HG02981 (cell line): ENCODE results near the gene ANKRD36C.
"Not testable (repeated sequence)": the region's sequence is repeated elsewhere in the genome, so short reads cannot be mapped to it uniquely, and the experiment has no call there.

Experiments used
- ATAC-seq: cut with Tn5 transposase; IDR thresholded peaks from one replicate; pipeline ENCODE4 v1.9.1; 2021; ENCODE audit warnings: mild to moderate bottlenecking, moderate library complexity; ENCODE audit not compliant: unreplicated experiment

Gene ANKRD36C

DNA sequence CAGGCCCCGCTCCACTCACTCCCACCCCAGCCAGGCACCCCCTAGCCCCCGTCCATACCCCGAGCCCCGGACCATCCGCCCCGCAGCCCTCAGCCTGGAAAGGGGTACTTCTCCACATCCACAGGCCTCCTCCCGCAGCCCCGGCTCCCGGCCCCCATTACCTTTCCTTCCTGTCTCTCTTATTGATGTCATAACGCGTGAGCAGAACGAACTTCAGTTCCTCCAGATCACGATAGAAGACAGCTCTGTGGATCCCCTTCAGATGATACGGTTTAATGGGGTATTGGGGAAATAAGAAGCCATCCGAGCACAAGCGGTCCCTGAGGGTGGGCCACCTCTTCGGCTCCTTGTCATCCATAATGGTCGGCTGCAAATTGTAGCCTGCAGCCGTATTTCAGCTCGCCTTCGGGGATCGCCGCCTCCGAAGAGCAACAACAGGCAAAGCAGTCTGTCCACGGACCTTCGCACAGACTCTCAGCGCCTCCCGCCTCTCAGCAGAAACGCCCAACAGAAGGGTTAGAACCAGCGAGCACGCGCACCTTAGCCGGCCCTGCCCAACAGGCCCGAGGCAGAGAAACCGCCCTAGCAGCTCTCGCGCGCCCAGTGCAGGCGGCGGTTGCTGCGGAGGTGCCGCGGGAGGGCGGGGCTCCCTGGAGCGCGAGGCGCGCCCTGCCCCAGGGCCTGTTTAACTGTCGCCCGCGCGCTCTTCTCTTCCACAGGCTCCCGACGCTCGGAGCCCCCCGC lies at the start of gene ANKRD36C:
Gene ANKRD36C (minus strand): TSS at position 474 of the 744 bp plus-strand sequence. CDS start 116 bp downstream, at position 358.
- ATAC-seq, result peak; percentile 90

DNA sequence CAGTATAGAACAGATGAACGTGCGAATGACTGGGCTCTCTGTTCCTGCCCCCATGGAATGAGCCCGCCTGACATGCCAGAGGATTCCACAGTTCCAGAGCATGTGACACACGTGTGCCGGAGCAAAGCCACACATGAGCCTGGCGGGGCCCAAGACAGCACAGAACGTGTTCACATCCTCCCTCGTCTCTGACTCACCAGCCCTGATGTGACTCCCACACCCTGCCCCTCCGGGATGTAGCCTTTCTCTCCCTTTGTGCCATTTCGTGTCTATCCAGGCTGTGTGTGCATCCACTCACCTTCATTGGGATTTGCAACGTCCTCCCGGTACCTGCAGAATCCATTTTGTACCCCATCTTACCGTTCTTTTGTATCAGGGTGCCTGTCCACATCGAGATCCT lies 43.9 kb upstream of the ANKRD36C start:
- ATAC-seq, result not testable (repeated sequence)

DNA sequence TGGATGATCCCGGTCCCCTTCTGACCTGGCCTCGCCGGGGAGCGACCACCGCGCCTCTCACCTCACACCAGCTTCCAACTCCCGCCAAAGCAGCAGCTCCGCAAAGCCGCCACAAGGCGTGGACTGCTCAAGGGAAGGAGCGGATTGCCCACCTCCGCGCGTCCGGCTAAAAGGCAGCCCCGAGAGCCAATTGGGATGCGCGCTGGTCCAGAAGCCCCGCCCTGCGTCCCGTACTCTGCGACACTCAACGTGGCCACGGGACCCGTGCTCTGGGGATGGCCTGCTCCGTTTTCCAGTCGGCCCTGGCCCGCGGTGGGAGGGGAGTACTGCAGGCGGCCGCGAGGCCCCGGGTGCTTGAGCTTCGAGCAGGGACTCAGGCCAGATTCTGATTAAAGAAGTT lies 43.2 kb upstream of the ANKRD36C start, which contains the start of gene GPAT2:
Gene GPAT2 (minus strand): TSS at position 125 of the 400 bp plus-strand sequence. CDS start 2,557 bp downstream, outside the sequence.
- not testable (repeated sequence) for ATAC-seq

DNA sequence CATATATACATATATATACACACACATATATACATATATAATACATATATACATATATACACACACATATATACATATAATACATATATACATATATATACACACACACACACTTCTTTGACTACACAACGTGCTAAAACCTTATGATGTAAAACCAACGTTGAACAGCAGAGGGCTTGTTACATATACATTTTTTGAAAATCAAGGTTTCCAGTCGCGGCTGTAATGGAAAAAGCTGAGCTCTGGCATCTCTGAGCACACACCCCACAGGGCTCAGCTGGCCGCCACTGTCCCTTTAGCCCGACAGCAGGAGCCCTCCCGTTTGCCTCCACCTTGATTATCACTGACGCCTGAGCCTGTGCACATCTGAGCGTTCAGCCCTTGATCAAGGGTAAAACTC lies 42.4 kb upstream of the ANKRD36C start:
- ATAC-seq, result not testable (repeated sequence)

DNA sequence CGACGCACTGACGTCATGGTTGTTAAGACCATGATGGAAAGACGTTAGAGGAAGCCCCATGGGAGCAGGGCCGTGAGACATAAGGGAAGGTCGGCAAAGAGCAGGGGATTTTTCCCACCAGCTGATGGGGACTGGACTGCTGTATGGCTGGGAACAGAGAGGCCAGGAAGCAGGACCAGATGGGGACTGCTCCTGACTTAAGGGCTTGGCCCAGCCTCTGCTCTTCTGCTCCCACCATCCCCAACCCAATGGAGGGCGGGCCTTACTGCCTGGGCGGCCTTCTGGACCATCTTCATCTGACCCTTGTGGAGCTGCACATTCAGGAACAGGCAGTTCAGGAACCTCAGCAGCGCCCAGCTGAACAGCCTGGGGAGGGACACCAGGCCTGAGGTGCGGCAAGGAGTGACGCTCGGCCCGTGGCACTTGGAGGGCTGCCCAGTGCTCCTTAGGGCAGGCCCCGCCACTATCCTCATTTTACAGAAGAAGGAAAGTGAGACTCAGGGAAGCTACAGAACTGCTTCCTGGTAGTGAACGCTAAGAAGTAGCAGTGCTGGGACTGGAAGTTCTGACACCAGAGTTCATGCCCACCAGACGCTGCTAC lies 36.2 kb upstream of the ANKRD36C start:
- not testable (repeated sequence) for ATAC-seq

DNA sequence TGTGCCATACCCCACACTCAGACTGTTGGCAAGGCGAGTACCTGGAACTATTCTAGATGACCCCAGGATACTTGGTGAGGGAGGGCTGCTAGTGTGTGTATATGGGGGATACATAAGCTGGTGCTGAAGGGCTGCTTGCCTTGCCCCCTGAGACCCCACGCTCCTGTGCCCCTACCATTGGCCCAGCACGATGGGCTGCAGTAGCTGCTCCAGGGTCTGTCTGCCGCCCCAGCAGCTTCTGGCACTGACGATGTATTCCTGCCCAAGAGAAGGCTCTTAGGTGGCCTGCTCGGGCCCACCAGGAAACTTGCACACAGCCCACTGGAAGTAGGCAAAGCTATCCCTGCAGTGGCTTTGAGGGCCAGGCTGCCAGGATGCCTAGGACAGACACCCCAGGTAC lies 34.1 kb upstream of the ANKRD36C start:
- ATAC-seq, result not testable (repeated sequence)

DNA sequence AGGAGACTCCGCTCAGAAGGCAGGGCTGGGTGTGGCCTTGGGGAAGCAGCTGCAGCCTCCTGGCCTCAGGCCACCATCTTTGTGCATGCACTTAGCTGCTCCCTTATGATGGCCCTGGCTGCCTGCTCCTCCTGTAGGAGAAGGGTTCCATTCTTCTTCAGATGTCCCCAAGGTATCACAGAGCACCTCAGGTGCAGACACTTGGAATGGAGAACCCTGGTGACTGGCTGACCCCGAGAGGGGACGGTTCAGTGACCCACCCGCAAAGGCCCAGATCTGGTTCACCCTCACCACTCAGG lies 33.5 kb upstream of the ANKRD36C start:
- no peak for ATAC-seq

DNA sequence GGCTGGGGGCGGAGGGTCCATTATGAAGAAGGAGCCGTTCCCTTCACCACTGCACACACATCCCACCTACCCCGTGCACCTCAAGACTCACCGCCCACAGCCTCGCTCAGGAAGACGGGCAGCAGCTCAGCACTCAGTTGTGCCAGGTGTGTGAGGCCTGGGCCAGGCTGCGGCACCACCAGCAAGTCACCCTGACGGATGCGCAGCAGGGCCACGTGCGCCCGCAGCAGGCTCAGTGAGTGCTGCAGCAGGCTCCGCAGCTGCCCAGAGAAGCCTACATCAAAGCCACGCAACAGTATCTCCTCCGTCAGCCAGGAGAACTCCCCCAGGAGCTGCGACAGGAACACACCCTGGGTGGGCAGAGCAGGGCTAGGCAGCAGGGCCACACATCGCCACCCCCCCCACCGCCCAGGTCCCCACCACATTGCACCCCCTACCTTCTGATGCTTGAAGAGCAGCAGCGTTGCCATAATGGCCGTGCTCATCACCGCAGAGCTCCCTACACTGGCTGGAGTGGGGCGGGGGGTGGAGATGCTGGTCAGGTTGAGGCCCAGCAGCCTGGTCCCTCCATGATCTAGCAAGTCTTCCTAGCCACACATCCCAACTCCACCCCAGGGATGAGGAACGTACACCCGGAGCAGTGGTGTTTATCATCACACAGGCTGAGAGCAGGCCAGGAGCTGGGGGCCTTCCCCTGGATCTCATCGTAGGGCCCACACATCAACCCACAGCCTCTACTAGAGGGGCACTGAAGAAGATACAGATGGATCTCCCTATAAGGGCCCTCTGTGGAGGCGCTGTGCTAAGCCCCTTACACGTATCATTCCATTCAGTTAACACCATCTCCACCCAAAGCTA lies 32.9 kb upstream of the ANKRD36C start:
- no peak for ATAC-seq

DNA sequence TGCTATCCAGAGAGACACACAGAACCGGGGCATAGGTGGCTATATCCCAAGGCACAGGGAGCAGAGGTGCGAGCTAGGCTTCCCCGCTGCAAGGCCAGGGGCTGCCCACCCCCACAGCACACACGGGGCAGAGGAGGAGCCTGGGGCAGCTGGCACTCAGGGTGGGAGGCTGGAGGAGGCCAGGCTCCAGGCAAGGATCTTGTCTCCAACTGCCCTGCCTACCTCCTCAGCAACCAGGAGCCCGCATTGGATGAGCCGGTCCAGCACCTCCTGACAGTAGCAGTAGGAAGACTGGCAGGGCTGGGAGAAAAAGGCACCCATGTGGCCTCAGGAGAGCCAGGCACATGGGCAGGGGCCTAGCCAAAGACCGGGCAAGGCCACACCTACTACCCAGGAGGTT lies 32.1 kb upstream of the ANKRD36C start:
- ATAC-seq, result not testable (repeated sequence)

DNA sequence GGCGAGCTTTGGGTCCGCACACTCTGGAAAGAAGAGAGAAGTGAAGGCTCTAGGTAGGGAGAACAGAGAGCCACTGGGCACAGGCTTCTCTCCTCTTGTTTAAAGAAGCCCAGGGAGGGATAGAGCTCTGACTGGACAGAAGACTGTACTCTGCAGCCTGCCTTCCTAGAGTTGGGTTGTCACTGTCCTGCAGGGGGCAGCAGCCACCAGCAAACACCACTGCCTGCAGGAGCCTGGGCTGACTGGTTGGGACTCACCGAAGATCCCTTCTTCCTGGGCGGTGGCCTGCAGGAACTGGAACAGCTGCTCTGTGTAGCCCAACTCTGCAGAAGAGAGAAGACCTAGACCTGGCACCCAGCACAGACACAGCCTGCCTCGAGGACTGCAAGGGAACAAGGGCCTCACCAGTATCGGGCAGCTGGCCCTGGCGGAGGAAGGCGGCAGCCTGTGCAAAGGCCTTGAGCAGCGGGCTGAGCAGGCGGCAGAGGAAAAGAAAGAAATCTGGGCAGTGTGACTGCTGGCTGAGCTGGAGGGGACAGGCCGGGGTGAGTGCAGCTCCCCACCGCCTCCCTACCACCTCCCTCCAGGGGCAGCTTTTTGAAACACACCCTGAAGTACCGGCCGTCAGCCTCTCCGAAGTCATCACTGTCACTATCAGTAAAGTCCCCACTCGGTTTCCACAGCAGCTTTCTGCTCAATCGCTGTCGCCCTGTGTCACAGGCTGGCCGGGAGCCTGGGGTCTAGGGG lies 31.2 kb upstream of the ANKRD36C start:
- peak; percentile 71 for ATAC-seq

DNA sequence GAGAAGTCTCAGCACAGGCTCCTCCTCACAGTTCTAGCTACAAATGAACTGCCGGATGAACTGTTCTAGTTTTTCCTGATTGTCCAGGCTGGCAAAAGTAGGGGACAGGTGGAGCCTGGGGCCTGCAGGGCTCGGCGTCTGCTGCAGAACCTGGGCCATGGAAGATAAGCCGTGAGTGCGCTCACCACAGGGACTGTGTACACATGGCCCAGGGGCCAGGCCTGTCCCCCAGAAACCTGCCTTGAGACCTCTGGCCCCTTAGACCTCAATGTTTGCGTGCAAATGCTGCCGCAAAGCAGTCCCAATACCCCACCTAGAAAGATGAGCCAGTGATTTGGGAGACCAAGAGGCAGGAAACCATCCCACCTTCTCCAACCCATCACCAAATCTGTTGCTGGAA lies 30.5 kb upstream of the ANKRD36C start:
- ATAC-seq, result not testable (repeated sequence)

DNA sequence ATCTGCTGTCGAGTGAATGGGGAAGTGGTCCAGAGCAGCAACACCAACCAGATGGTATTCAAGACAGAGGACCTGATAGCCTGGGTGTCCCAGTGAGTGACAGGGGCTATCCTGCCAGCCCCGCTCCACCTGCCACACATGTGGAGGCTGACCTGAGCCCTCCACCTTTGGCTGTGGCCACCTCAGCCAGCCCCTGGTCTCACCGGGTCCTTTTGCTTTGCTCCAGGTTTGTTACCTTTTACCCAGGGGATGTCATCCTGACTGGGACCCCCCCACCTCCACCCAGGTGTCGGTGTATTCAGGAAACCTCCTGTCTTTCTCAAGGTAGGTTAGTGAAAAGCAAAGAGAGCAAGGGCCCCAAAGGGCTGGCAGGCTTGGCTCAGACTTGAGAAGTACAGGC lies 29.5 kb upstream of the ANKRD36C start:
- ATAC-seq, result not testable (repeated sequence)

DNA sequence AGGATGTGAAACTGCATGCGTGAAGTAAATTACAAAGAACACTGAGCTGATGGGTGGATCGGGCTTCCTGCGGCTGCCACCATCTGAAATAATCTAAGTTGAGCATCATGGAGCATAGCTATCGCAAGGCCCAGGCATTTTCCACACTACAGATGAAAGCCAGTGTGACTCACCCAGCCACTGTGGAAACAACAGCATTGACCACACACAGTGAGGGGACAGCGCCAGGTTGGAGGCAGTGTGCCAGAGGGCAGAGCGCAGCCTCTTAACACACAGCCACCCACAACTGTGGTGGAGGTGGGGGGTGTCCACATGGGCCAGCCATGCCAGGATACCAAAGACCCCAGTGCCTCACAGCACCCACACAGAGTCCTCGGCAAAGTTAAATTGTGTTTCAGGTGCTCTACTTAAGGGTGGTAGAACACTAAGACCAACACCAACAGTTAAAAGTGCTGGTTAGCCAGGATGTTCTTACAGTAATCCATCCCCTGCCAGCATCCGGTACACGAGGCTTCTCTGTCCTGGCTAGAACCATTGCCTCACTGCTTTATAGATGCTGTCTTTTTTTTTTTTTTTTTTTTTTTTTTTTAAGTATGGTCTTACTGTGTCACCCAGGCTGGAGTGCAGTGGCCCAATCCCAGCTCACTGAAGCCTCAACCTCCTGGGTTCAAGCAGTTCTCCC lies 28.4 kb upstream of the ANKRD36C start:
- ATAC-seq, result not testable (repeated sequence)

DNA sequence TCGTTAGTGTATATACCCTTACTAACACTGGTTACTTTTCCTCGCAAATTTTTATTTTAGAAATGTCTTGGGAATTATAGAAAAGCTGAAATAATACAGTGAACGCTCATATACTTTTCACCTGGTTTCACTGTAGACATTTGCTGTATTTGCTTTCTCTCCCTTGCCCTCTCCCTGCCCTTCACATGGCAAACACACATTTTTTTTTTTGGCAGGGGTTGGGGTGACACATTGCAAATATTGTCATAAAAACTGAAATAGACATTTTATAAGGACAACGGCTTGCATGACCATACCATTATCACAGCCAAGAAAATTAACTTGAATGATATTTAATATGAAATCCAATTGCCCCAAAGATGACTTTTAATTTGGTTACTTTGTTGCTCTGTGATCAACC lies 24.7 kb upstream of the ANKRD36C start:
- ATAC-seq, result not testable (repeated sequence)

DNA sequence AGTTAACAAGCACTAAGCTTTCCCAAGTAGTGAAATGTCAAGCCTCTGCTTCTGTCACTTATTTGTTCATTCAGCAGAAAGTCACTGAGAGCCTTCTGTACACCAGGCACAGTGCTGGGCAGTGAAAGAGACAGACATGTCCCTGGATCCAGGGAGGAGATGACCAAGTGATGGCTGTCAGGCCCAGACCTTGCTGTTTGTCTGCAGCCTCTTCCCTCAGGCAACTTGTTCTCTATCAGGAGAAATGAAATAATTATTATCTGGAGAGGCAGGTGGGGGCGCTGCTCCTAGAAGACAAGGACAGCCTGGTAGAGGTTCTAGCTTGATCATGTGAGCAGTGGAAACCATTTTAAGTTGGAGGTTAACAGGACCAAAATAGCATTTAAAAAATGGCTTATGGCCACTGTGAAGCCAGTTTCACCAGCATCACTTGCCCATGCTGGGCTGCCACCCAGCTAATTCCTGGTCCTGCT lies 21.2 kb upstream of the ANKRD36C start:
- not testable (repeated sequence) for ATAC-seq

DNA sequence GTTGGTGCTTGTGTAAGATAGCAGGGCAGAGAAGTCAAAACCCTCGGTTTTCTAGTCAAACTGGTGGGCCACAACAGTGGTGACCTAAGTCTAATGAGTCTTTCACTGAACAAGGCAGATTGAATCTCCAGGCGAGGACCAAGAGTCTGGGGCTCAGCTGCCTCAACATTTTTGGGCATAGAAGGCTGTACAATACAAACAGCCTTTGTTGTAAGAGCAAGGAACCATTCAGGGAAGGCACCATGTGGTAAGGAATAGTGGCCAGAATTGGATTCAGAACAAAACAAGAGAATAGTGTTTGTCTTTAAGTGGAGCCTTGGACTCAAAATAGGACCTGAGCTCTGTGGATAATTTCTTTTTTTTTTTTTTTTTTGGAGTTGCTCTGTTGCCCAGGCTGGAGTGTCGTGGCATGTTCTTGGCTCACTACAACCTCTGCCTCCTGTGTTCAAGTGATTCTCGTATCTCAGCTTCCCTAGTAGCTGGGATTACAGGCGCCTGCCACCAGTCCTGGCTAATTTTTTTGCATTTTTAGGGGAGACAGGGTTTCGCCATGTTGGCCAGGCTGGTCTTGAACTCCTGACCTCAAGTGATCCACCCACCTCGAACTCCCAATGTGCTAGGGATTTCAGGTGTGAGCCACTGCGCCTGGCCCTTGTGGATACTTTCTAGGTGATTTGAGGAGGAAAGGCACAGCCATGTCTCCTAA lies 20.6 kb upstream of the ANKRD36C start:
- not testable (repeated sequence) for ATAC-seq

DNA sequence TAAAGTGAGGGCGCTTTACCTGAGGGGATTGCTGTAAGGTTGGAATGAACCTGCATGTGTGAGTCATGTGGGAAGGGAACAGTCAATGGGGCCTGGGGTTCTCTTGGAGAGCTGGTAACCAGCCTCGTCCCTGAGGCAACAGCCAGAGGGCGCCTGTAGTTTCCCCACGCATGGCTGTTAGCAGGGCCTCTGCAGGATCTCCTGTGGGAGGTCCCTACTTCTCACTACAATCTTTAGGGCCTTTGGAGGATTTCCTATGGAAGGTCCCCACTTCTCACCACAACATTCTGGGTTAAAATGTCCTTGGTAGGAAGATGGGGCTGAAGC lies 19.5 kb upstream of the ANKRD36C start:
- not testable (repeated sequence) for ATAC-seq

DNA sequence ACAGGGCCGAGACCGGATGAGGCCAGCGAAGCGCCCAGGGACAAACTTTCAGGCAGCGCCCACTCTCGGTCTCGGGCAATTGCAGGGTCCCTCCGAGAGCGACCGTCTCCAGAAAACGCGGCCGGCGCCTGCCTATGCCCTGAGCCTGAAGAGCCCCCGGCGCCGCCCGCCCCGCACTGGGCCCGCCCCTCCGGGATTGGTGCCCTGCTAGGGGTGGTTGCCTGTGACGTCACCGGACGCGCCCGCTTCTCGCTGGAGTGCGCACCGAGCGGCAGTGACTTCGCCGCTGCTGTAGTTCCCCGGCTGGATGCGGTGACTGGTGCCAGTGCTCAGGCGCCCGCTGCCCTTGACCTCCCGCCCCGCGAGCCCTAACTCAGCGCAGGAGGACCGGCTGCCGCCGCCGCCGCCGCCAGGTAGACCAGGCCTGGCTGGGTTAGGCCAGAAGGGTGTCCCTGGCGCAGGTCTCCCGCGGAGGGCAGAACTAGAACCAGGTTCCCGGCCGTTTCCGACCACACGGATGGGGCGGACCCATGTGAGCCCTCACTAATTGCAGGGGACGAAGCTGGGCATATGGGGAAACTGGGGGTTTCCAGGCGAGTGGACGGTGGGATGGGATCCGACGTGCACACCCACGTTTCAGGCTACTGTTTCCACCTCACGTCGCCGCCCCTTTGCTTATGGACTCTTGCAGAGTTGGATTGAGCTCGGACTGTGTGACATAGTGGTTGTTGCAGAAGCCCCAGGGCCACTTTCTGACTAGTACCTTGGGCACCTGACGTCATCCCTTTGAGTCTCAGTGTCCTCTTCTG lies 18.9 kb upstream of the ANKRD36C start:
- ATAC-seq, result peak; percentile 90

DNA sequence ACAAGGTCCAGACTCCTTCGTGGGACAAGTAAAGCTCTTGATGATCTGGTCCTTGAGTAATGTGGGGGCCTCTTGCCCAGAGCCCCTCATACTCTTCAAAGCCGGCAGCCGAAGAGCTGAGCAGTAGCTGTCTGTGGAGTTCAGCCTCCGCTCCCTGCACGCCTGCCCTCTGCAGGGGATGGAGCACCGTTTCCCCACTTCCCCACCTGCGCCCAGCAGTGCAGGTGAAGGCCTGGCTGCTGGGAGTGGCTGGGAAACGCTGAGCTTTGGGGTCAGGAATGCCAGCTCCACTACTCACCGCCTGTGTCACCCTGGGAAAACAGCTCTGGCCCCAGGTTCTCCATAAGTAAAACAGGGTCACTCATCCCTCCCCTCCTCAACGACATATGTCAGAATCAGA lies 18.2 kb upstream of the ANKRD36C start:
- ATAC-seq, result peak; percentile 9
